ENCODE measurements around the gene AR. TPM values are rescaled to one million over a fixed set of nuclear protein-coding genes. Genes with fewer than 3 reads are reported as not detected.

AR gene
- total RNA-seq, 2 donors from 2014 or later: 0.67 to 0.98 TPM

DNA sequence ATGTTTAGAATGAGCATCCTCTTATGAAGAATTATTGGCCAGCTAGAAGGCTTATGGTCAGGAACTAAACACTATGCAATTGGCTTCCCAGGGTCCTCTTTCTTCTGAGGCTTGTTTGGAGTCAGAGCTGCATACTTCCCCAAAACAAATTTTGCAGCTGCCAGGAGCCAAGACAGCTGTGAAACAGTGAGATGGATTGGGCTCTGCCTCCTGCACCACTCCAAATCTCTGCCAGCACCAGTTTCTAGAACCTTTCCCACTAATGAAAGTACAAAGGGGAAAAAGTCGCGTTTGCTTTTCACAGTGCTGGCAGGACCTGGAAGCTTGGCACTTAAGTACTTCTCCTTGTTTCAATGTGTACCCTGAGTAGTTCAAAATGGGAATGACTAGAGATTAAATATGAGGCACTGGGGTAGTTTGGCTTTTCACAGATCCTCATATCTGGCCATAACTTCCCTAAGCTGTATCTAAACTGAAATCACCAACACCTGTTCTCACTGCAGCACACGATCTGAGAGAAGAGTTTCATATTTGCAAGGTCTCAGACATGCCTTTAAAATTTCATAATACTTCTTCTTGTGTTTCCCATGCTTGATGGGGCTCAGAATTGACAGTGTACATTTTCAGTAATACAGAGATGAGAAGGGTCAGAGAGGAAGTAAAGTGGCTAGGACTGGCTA, 20.7 kb upstream of the AR start:
- Histone ChIP-seq H3K9ac (ENCODE audit: low read depth in 2 of 2, low read length in 2 of 2) (no peak overlapping the region), H3K4me1 (no peaks in the 10 kb centered on the region), H3K9me3 (no peaks in the 10 kb centered on the region), H3K27me3 (no peaks in the 10 kb centered on the region), H3K27ac (no peak overlapping the region), H3K4me3 (no peak overlapping the region), H3K36me3 (no peaks in the 10 kb centered on the region)
- TF ChIP-seq, protein P1, sequence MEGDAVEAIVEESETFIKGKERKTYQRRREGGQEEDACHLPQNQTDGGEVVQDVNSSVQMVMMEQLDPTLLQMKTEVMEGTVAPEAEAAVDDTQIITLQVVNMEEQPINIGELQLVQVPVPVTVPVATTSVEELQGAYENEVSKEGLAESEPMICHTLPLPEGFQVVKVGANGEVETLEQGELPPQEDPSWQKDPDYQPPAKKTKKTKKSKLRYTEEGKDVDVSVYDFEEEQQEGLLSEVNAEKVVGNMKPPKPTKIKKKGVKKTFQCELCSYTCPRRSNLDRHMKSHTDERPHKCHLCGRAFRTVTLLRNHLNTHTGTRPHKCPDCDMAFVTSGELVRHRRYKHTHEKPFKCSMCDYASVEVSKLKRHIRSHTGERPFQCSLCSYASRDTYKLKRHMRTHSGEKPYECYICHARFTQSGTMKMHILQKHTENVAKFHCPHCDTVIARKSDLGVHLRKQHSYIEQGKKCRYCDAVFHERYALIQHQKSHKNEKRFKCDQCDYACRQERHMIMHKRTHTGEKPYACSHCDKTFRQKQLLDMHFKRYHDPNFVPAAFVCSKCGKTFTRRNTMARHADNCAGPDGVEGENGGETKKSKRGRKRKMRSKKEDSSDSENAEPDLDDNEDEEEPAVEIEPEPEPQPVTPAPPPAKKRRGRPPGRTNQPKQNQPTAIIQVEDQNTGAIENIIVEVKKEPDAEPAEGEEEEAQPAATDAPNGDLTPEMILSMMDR (IDR thresholded peaks at IDR 0.05): no peak
- intact Hi-C loops (cut with DNase I): no loop called here
- no peak for DNase-seq

DNA sequence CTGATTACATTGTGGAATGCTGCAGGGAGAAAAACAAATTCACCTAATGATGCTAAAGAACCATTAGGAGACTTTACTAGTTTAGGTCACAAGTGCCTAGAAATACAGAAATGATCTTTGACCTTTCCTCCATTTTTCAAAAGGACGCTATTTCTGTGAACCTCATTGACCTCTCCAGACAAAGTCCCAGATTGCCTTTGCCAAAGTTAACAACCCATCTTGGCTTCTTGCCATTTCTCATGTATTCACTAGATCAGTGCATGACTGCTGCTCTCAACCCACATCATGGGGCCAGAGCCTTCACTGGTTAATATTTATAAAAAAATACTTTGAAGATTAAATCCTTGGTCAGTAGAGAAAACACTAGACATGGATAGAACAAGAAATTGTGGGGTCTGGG, 19.9 kb upstream of the AR start:
- no peak overlapping the region for H3K4me3 ChIP-seq
- DNase-seq: no peak
- no peak overlapping the region for H3K9ac ChIP-seq (ENCODE audit: low read depth in 2 of 2, low read length in 2 of 2)
- TF ChIP-seq, protein P1 (IDR thresholded peaks at IDR 0.05): no peak
- H3K4me1 ChIP-seq: no peaks in the 10 kb centered on the region
- no peaks in the 10 kb centered on the region for H3K9me3 ChIP-seq
- intact Hi-C loops (cut with DNase I): no loop called here
- H3K27me3 ChIP-seq: no peaks in the 10 kb centered on the region
- H3K27ac ChIP-seq: no peak overlapping the region
- no peaks in the 10 kb centered on the region for H3K36me3 ChIP-seq

DNA sequence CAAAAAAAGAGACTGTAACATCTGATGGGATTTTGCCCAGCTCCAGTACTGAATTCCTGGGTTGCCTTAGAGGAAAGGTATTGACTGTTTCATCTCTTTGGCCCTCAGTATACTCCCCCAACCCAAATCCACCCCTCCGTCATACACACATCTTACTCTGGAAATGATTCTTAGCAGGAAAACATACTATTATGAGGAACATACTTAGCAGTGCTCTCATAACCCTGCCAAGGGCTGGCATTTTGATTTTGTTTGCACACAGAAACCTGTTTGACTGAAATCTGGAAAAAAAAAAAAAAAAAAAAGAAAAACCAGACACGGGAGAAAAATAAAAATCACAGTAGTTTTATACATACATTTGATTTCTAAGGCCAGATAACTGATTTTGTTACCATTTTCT, 19.4 kb upstream of the AR start:
- Histone ChIP-seq H3K36me3 (no peaks in the 10 kb centered on the region), H3K27me3 (no peaks in the 10 kb centered on the region), H3K9ac (ENCODE audit: low read depth in 2 of 2, low read length in 2 of 2) (no peak overlapping the region), H3K9me3 (no peaks in the 10 kb centered on the region), H3K27ac (no peak overlapping the region), H3K4me3 (no peak overlapping the region), H3K4me1 (no peaks in the 10 kb centered on the region)
- TF ChIP-seq, protein P1 (IDR thresholded peaks at IDR 0.05): no peak
- intact Hi-C loops (cut with DNase I): no loop called here
- DNase-seq: no peak

DNA sequence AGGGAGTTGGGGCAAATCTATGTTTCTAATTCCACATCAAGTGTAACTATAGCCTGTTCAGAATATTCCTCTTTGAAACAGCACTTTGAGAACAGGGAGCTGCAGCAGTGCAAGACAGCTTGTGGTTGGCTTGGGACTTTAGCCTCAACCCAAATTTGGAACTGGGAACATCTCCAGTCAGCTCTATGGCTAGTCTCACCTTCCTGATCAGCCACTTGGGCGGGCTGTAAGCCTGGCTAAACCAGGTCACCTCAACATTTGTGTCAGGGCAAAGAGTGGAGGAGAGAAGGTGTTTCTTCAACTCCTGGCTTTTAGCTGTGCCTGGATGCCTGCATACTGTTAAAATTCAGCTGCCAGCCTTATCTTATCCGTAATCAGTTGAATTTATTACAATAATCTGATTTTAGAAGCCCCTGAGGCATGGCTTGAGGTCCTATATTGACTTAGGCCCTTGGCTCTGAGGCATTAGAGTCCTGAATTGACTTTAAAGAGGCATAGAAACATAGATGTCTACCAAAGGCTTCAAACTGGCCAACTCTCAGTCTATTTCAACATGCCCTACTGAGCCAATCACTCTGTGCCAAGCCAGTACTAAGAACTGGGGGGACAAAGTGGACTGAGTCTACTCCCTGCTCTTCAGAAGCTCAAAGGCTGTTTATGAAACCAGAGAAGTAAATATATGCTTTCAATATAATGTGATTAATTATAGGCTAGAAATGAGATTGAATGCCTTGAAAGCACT, 18.7 kb upstream of the AR start:
- no peak for DNase-seq
- Histone ChIP-seq H3K36me3 (no peaks in the 10 kb centered on the region), H3K4me3 (no peak overlapping the region), H3K9me3 (no peaks in the 10 kb centered on the region), H3K27me3 (no peaks in the 10 kb centered on the region), H3K27ac (no peak overlapping the region), H3K4me1 (no peaks in the 10 kb centered on the region), H3K9ac (ENCODE audit: low read depth in 2 of 2, low read length in 2 of 2) (no peak overlapping the region)
- TF ChIP-seq, protein P1 (IDR thresholded peaks at IDR 0.05): no peak
- intact Hi-C loops (cut with DNase I): no loop called here

DNA sequence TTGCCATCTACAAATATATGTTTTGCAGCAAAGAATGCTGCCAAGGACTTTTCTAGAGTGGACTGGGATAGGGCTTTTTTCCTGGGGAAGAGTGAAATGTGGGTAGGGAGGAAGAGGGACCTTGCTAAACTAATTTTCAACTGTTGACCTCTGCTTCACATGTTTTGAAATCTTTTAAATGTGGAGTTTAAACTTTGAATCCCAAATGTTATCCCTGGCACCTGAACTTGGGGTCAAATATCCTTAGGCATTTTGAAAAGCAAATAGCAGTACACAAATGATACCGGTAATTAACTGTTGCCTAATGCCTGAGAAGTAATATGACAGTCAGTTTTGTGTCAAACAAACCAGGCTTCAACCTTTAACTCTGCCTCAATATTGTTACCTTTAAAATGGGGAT, 7.3 kb upstream of the AR start:
- intact Hi-C loops (cut with DNase I): no loop called here
- H3K27ac ChIP-seq: no peak overlapping the region
- H3K4me3 ChIP-seq: no peak overlapping the region
- H3K4me1 ChIP-seq: no peaks in the 10 kb centered on the region
- no peak for DNase-seq
- TF ChIP-seq, protein P1 (IDR thresholded peaks at IDR 0.05): no peak
- no peaks in the 10 kb centered on the region for H3K9me3 ChIP-seq
- no peaks in the 10 kb centered on the region for H3K27me3 ChIP-seq
- H3K36me3 ChIP-seq: no peaks in the 10 kb centered on the region
- no peak overlapping the region for H3K9ac ChIP-seq (ENCODE audit: low read depth in 2 of 2, low read length in 2 of 2)

Measured in colonic mucosa (tissue), 4 donors.